Measurements from ENCODE around the gene IPP. TPM values are rescaled to one million over a fixed set of nuclear protein-coding genes. Genes with fewer than 3 reads are reported as not detected.

IPP gene
- total RNA-seq, 3 donors from 2014 or later (not counting 1 experiment from before 2014, with no cell fraction given), result 15.3 to 20.8 (median 19.1) TPM

GRCh38 chr1:45669379-45669778, 81.1 kb downstream of the IPP start:
- no peaks in the 10 kb centered on the region for H3K27me3 Mint-ChIP-seq (ENCODE audit: low read depth in 2 of 2)
- intact Hi-C loops (cut with micrococcal nuclease), result no loop called here
- H3K4me3 ChIP-seq (ENCODE audit: low read length), result no peak overlapping the region
- no peaks in the 10 kb centered on the region for H3K36me3 ChIP-seq (ENCODE audit: control insufficient read depth, insufficient read depth, low read length)
- peaks cover 59 to 74% of the 10 kb centered on the region in 2 donors for H3K4me1 Mint-ChIP-seq
- peaks cover 4% of the 10 kb centered on the region for H3K4me1 ChIP-seq (ENCODE audit: control insufficient read depth, insufficient read depth, low read length)
- TF ChIP-seq CTCF (IDR thresholded peaks at IDR 0.05), result no peak
- H3K27me3 ChIP-seq (ENCODE audit: control insufficient read depth, insufficient read depth, low read length), result no peaks in the 10 kb centered on the region
- H3K9me3 Mint-ChIP-seq, result no peaks in the 10 kb centered on the region
- DNase-seq (no peak), ATAC-seq (no peak)
- H3K27ac Mint-ChIP-seq, result peak overlapping the region in 1 of 2 donors; percentile 40
- WGBS (ENCODE audit: insufficient coverage), result no CpG with 5 or more reads among the region's 1 CpG
- H3K9me3 ChIP-seq (ENCODE audit: control insufficient read depth, insufficient read depth, low read length), result no peaks in the 10 kb centered on the region
- H3K27ac ChIP-seq (ENCODE audit: low read length), result no peak overlapping the region
- no peaks in the 10 kb centered on the region for H3K36me3 Mint-ChIP-seq
- H3K4me3 Mint-ChIP-seq, result no peak overlapping the region

GRCh38 chr1:45668526-45668925, 81.9 kb downstream of the IPP start:
- no peaks in the 10 kb centered on the region for H3K9me3 ChIP-seq (ENCODE audit: control insufficient read depth, insufficient read depth, low read length)
- Mint-ChIP-seq H3K36me3 (no peaks in the 10 kb centered on the region), H3K27ac (no peak overlapping the region), H3K4me1 (peaks cover 55 to 70% of the 10 kb centered on the region in 2 donors), H3K27me3 (ENCODE audit: low read depth in 2 of 2) (no peaks in the 10 kb centered on the region), H3K4me3 (no peak overlapping the region), H3K9me3 (no peaks in the 10 kb centered on the region)
- DNase-seq (no peak), ATAC-seq (no peak)
- no peak overlapping the region for H3K27ac ChIP-seq (ENCODE audit: low read length)
- no peak overlapping the region for H3K4me3 ChIP-seq (ENCODE audit: low read length)
- 89% methylated on average over 4 of the region's 4 CpGs for WGBS (ENCODE audit: insufficient coverage)
- TF ChIP-seq CTCF (IDR thresholded peaks at IDR 0.05), result no peak
- intact Hi-C loops (cut with micrococcal nuclease), result no loop called here
- peaks cover 4% of the 10 kb centered on the region for H3K4me1 ChIP-seq (ENCODE audit: control insufficient read depth, insufficient read depth, low read length)
- H3K27me3 ChIP-seq (ENCODE audit: control insufficient read depth, insufficient read depth, low read length), result no peaks in the 10 kb centered on the region
- no peaks in the 10 kb centered on the region for H3K36me3 ChIP-seq (ENCODE audit: control insufficient read depth, insufficient read depth, low read length)

GRCh38 chr1:45667321-45668111, 82.9 kb downstream of the IPP start:
- ATAC-seq (no peak), DNase-seq (no peak)
- Mint-ChIP-seq H3K27me3 (ENCODE audit: low read depth in 2 of 2) (no peaks in the 10 kb centered on the region), H3K9me3 (no peaks in the 10 kb centered on the region), H3K27ac (peak overlapping the region; percentile 9 to 17), H3K36me3 (no peaks in the 10 kb centered on the region), H3K4me1 (peaks cover 55 to 67% of the 10 kb centered on the region in 2 donors), H3K4me3 (no peak overlapping the region)
- Histone ChIP-seq H3K36me3 (ENCODE audit: control insufficient read depth, insufficient read depth, low read length) (peaks cover 3% of the 10 kb centered on the region), H3K27ac (ENCODE audit: low read length) (no peak overlapping the region), H3K4me3 (ENCODE audit: low read length) (no peak overlapping the region), H3K9me3 (ENCODE audit: control insufficient read depth, insufficient read depth, low read length) (no peaks in the 10 kb centered on the region), H3K4me1 (ENCODE audit: control insufficient read depth, insufficient read depth, low read length) (peaks cover 4% of the 10 kb centered on the region), H3K27me3 (ENCODE audit: control insufficient read depth, insufficient read depth, low read length) (no peaks in the 10 kb centered on the region)
- WGBS (ENCODE audit: insufficient coverage), result 94% methylated on average over 8 of the region's 8 CpGs
- TF ChIP-seq CTCF (IDR thresholded peaks at IDR 0.05), result no peak
- intact Hi-C loops (cut with micrococcal nuclease), result no loop called here
